Activated CD8-positive, alpha-beta memory T cell treated with anti-CD3 and anti-CD28 coated beads, Interleukin-2, amount 50 U/mL, for 48 hours (primary cell): Measurements from ENCODE around the gene NR2F6.
"Not testable (repeated sequence)": the region's sequence is repeated elsewhere in the genome, so short reads cannot be mapped to it uniquely, and the experiment has no call there.

Source experiments
- DNase-seq: peaks from one replicate; pipeline ENCODE4 v3.0.0-alpha.2; 2020

Gene NR2F6

GRCh38 chr19:17245535-17245984, at the start of gene NR2F6:
Gene NR2F6, minus strand, starts transcription at chr19:17245919. Its CDS starts 699 bp downstream, at chr19:17245220.
- no peak for DNase-seq

DNA sequence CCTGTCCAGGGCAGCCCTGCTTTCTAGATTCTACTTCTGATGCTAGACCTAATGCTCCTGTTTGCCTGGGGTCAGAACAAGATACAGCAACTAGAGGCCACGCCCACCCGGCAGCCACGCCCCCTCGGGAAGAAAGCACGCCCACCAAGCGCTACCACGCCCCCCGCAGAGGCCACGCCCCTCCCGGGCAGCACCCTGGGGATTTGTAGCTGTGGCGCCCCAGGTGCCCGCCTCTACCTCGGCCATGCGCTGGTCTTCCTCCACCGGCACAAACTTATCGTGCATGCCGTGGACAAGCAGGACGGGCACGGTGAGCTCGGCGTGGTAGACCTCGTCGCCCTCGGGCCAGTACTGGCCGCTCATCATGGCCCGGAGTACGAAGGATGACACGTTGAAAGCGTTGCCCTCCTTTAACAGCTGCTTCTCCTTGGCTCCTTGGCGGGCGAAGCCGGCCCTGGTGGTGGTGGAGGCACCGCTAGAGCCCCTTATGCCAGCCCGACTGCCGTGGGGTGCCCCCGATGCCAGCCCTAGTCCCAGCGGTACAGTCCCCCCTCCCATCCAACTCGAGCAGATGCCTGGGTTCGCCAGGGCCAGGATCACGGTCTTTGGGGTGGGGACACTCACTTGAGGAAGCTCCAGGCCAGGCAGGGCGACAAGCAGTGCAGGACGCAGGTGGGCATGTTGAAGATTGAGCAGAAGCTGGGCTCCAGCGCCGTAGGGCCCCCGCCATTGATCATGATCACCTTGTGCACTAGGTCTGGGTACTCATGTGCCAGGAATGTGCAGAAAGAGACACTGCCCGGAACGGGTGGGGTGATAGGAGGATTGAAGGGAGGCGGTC, 48.6 kb upstream of the NR2F6 start:
- DNase-seq = peak; percentile 89

DNA sequence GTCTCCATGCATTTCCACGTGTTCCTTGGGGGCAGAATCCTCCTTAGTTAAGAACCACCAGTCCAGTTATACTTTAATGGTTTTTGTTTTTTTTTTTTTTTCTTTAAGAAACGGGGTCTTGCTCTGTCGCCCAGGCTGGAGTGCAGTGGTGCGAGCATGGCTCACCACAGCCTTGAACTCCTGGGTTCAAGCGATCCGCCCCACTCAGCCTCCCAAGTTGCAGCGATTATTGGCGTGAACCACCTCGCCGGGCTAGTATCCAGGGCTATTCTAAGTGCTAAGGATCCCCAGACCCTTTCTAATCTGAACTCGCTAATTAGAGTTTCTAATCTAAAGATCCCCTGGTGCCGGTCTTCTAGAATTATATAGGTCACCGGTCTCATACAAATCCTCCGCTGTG, 47.9 kb upstream of the NR2F6 start:
- no peak for DNase-seq

DNA sequence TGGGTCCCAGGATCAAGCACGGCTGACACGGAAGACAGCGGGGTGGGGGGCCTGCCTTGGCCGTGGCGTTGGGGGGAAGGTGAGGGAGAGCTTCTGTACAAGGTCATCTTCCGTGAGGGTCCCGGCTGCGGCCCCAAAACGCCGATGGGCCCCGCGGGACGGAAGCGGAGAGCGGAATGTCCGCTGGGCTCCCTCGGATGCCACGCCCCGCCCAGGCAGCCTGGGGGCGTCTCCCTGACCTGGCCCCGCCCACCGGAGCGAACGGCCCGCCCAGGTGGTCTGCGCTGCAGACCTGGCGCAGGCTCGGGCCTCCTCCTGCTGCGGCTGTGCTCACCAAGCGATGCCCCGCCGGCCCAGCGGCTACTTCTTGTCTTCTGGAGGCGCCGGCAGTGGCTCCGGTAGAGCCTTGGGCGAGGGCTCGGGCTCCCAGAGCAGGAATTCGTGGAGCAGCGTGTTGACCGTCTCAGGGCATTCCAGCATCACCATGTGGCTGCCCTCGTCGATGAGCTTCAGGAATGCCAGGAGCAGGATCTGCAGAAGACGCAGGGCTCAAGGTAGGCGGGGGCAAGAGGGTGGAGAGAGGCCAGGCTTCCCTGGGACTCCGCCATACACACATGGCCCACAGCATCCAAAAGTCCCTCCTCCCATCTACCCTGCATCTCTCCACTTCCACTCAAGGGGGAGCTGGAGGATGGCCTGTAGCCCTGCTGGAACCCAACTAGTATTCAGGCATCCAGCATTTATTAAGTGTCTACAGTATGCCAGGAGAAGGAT, 46.8 kb upstream of the NR2F6 start:
- DNase-seq = peak; percentile 93

DNA sequence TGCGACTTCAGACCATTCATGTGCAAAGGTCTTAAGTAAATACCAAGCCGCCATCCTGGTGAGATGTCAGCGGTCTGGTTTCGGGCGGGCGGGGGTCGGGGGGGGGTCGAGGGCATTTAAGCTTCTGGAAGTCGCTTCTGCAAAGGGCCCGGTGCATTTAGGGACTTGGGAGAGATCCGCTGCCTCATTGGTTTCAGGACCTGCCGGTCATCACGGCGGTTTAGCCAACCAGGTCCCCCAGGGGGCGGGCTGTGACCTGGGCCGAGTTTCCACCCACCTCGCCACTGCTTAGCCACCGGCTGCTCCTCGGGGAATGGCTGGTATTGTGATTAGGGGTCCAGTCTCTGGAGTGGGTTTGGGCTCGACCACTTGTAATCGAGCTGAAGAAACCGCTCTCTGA, 43.8 kb upstream of the NR2F6 start:
- DNase-seq = peak; percentile 82

GRCh38 chr19:17286752-17287151, 41.0 kb upstream of the NR2F6 start:
- DNase-seq = no peak

- no peak for DNase-seq
Measured at GRCh38 chr19:17286263-17286662, 40.5 kb upstream of the NR2F6 start.

- DNase-seq = no peak
Measured at GRCh38 chr19:17285415-17286135, 39.9 kb upstream of the NR2F6 start.

DNA sequence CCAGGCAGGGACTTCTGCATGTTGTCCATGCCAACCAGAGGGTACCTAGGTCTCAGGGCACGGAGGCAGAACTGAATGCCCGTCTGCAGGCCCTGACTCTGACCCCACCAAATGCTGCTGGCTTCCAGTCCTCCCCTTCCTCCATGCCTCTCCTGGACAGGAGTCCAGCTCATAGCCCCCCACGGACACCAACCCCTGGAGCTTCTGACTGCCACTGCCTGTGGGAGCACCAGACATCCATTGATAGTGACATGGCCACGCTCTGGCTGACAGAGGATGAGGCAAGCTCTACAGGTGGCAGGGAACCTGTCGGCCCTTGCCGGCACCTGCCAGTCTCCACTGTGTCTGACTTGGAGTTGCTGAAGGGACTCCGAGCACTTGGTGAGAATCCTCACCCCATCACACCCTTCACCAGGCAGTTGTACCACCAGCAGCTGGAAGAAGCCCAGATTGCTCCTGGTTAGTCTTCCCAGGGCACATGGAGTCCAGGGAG, 37.8 kb upstream of the NR2F6 start:
- DNase-seq = no peak

- peak; percentile 93 for DNase-seq
Measured at GRCh38 chr19:17282488-17283125, 36.9 kb upstream of the NR2F6 start.

GRCh38 chr19:17281391-17282304, 35.9 kb upstream of the NR2F6 start, which contains the start of gene ANKLE1:
Gene ANKLE1, plus strand, starts transcription at chr19:17281901. Its CDS starts 20 bp downstream, at chr19:17281921.
- DNase-seq = peak; percentile 84

- no peak for DNase-seq
Measured at GRCh38 chr19:17279436-17279835, 33.7 kb upstream of the NR2F6 start.

DNA sequence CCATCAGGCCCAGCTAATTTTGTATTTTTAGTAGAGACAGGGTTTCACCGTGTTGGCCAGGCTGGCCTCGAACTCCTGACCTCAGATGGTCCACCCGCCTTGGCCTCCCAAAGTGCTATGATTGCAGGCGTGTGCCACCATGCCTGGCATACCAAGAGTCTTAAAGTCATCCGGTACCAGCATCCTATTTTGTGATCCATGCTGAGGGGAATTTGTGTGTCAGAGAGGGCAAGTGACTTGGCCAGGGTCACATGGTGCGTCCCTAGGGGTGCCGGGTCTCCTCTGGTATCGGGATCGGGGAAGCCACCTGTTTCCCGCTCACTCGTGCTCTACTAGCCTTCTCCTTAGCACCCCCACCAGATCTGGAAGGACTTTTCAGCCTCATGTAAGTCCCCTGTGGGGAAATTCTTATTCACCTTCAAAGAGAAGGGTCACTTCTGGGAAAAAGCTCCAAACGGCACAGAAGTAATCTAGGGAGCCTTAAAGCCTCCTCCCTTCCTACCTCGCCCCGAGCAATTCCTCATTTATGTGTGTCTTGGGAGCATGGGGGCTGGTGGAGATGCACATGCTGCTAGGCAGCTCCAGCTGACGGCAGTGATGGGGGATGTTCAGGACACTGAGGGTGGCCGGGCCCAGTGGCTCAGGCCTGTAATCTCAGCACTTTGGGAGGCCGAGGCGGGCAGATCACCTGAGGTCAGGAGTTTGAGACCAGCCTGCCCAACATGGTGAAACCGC, 29.9 kb upstream of the NR2F6 start:
- DNase-seq = no peak

DNA sequence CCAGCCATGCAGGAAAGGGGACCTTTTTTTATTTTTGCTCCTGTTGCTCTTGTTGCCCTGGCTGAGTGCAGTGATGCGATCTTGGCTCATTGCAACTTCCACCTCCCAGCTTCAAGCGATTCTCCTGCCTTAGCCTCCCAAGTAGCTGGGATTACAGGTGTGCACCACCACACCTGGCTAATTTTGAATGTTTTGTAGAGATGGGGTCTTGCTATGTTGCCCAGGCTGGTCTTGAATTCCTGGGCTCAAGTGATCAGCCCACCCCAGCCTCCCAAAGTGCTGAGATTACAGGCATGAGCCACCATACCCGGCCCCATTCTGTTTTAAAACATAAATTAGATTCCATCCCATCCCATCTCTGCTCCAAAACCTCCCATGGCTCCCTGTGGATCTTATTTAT, 29.2 kb upstream of the NR2F6 start:
- not testable (repeated sequence) for DNase-seq

DNA sequence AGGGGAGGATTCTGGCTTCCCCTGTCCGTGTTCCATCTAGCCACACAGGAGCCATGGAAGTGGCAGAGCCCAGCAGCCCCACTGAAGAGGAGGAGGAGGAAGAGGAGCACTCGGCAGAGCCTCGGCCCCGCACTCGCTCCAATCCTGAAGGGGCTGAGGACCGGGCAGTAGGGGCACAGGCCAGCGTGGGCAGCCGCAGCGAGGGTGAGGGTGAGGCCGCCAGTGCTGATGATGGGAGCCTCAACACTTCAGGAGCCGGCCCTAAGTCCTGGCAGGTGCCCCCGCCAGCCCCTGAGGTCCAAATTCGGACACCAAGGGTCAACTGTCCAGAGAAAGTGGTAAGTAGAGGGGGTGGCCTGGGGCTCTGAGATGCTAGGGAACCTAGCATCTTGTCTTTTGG, 23.0 kb upstream of the NR2F6 start:
- no peak for DNase-seq

GRCh38 chr19:17266975-17267788, 21.5 kb upstream of the NR2F6 start, which contains the start of gene BABAM1:
Gene BABAM1, plus strand, starts transcription at chr19:17267443. Its CDS starts 1,364 bp downstream, at chr19:17268807.
- peak; percentile 92 for DNase-seq

DNA sequence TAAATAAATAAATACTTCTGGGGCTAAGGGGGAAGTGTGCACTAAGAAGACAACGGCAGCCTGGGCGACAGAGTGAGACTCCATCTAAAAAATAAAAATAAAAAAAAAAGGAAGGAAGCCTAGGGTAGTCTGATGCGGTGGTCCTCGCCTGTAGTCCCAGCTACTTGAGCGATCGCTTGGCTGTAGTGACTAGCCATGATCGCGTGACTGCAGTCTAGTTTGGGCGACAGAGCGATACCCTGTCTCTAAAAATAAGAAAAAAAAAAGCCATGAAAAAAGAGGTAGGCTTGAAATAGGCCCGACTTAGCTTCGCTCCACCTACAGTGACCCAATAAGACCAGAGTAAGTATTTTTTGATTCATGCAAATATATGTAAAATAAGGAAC, 20.9 kb upstream of the NR2F6 start:
- DNase-seq = no peak

- DNase-seq = no peak
Measured at GRCh38 chr19:17266026-17266425, 20.3 kb upstream of the NR2F6 start.

GRCh38 chr19:17264641-17264979, 18.9 kb upstream of the NR2F6 start, which contains the start of gene USHBP1:
Gene USHBP1, minus strand, starts transcription at chr19:17264745. Its CDS starts 446 bp downstream, at chr19:17264299.
- no peak for DNase-seq
